Epithelial cell of proximal tubule (primary cell): Measurements from ENCODE around the gene RASA3. TPM values are rescaled to one million over a fixed set of nuclear protein-coding genes. Genes with fewer than 3 reads are reported as not detected.

Experiments
- DNase-seq: peaks from one replicate; pipeline ENCODE4 v3.0.0-alpha.2; 2011; ENCODE audit warnings: low read depth
- H3K4me3 ChIP-seq: 2 replicates; pipeline ENCODE4 v1.5.1; 2011; ENCODE audit warnings: low read depth, mild to moderate bottlenecking, low read length
- total RNA-seq: library from RNA; depleted of rRNA; stranded (reverse); fragments of >200 nt; gene quantifications from 2 replicates; pipeline ENCODE4 v1.2.3, GENCODE V29; 2015
- TF ChIP-seq, protein P1 (sequence below): conservative IDR thresholded peaks from 2 replicates; pipeline ENCODE4 v1.5.1; 2012; ENCODE audit warnings: low read depth, mild to moderate bottlenecking, low read length

Gene RASA3
- total RNA-seq, 1 donor from 2014 or later, result 25.7 TPM

GRCh38 chr13:113976711-113977684, 155.4 kb downstream of the RASA3 start:
- no peak overlapping the region for H3K4me3 ChIP-seq
- DNase-seq, result peak; percentile 10
- TF ChIP-seq, protein P1, sequence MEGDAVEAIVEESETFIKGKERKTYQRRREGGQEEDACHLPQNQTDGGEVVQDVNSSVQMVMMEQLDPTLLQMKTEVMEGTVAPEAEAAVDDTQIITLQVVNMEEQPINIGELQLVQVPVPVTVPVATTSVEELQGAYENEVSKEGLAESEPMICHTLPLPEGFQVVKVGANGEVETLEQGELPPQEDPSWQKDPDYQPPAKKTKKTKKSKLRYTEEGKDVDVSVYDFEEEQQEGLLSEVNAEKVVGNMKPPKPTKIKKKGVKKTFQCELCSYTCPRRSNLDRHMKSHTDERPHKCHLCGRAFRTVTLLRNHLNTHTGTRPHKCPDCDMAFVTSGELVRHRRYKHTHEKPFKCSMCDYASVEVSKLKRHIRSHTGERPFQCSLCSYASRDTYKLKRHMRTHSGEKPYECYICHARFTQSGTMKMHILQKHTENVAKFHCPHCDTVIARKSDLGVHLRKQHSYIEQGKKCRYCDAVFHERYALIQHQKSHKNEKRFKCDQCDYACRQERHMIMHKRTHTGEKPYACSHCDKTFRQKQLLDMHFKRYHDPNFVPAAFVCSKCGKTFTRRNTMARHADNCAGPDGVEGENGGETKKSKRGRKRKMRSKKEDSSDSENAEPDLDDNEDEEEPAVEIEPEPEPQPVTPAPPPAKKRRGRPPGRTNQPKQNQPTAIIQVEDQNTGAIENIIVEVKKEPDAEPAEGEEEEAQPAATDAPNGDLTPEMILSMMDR, result no peak

DNA sequence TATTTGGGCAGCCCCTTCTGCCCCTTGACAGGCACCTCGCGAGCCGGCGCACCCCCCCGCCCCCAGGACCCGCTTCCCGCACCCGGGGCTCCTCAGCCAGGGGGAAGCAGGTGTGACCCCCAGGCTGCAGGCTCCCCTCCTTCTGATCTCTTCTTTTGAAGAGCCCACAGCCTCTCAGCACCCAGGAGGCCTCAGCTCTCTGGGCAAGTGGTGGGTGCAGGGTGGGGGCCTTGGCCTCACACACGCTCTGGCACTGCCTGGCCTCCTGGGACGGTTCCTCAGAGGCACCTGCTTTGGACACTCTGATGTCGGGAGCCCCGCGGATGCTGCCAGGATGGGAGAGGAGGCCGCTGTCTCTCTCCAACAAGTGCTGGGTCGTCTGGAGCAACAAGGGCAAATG, 157.0 kb downstream of the RASA3 start:
- TF ChIP-seq, protein P1, result no peak
- H3K4me3 ChIP-seq, result no peak overlapping the region
- no peak for DNase-seq

GRCh38 chr13:113974304-113975281, 157.8 kb downstream of the RASA3 start:
- TF ChIP-seq, protein P1, result no peak
- no peak for DNase-seq
- H3K4me3 ChIP-seq, result no peak overlapping the region

DNA sequence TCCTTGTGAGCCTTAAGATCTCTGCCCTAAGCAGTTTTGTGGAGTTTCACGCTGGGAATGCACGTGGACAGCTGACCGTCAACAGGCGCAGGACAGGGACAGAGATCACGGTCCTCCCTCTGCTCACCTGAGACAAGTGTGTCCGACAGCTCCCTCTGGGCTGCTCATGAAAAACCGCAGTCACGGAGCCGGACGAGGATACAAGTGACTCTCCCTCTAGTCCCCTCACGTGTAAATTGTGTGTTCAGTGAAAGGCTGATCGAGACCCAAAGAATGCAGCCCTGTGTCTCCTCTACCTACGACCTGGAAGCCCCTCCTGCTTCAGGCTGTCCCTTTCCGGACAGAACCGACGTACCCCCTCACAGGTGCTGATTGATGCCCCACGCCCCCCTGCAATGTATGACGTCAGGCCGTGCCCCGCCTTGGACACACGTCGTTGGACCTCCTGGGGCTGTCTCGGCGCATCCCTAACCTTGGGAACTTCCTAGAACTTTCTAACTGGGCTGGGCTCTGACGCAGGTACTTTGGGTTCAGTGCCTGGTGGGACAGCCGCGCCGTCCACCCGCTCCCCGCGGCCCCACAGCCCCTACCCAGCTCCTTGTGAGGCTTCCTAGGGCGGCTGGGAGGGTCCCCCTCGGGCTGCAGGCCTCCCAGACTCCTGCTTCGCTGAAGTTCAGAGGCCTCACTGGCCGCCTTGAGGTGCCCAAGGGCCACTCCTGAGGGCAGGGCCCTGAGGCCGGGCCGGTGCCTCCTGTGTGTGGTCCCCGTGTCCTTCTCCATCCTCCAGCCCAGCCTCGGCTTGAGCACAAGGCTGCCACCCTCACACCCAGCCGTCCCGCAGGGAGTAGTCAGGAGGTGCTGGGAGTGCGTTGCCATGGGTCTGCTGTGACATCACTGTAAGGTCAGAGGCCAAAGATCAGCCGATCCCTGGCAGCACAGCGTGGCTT, 158.9 kb downstream of the RASA3 start, which contains the start of gene C13orf46:
C13orf46 (minus strand) TSS at position 859 of the 947 bp plus-strand sequence; CDS start at position 780, 79 bp downstream.
- TF ChIP-seq, protein P1, result no peak
- DNase-seq, result no peak
- no peak within 1 kb of the TSS for H3K4me3 ChIP-seq

GRCh38 chr13:113972451-113973217, 159.8 kb downstream of the RASA3 start:
- TF ChIP-seq, protein P1, result no peak
- DNase-seq, result no peak
- no peak overlapping the region for H3K4me3 ChIP-seq
